Activated naive CD4-positive, alpha-beta T cell treated with anti-CD3 and anti-CD28 coated beads, Interleukin-2, amount 50 U/mL, for 24 hours (primary cell): ENCODE data around the gene COG7.

Source experiments
- H3K27ac Mint-ChIP-seq: one replicate; pipeline ENCODE4 v1.8.0; 2021; ENCODE audit warnings: mild to moderate bottlenecking, mixed read lengths
- H3K27me3 Mint-ChIP-seq: one replicate; pipeline ENCODE4 v1.8.0; 2021; ENCODE audit warnings: mixed read lengths
- H3K36me3 Mint-ChIP-seq: one replicate; pipeline ENCODE4 v1.8.0; 2021; ENCODE audit warnings: mixed read lengths
- H3K4me1 Mint-ChIP-seq: one replicate; pipeline ENCODE4 v1.8.0; 2021; ENCODE audit warnings: mixed read lengths
- H3K4me3 Mint-ChIP-seq: one replicate; pipeline ENCODE4 v1.8.0; 2021; ENCODE audit warnings: mild to moderate bottlenecking, mixed read lengths
- H3K9me3 Mint-ChIP-seq: one replicate; pipeline ENCODE4 v1.8.0; 2021; ENCODE audit warnings: mixed read lengths

The COG7 gene

GRCh38 chr16:23345237-23345636, 107.8 kb downstream of the COG7 start:
- H3K36me3 Mint-ChIP-seq, result no peaks in the 10 kb centered on the region
- no peaks in the 10 kb centered on the region for H3K4me1 Mint-ChIP-seq
- no peak overlapping the region for H3K4me3 Mint-ChIP-seq
- H3K27ac Mint-ChIP-seq, result no peak overlapping the region
- H3K9me3 Mint-ChIP-seq, result no peaks in the 10 kb centered on the region
- peaks cover 13% of the 10 kb centered on the region for H3K27me3 Mint-ChIP-seq

DNA sequence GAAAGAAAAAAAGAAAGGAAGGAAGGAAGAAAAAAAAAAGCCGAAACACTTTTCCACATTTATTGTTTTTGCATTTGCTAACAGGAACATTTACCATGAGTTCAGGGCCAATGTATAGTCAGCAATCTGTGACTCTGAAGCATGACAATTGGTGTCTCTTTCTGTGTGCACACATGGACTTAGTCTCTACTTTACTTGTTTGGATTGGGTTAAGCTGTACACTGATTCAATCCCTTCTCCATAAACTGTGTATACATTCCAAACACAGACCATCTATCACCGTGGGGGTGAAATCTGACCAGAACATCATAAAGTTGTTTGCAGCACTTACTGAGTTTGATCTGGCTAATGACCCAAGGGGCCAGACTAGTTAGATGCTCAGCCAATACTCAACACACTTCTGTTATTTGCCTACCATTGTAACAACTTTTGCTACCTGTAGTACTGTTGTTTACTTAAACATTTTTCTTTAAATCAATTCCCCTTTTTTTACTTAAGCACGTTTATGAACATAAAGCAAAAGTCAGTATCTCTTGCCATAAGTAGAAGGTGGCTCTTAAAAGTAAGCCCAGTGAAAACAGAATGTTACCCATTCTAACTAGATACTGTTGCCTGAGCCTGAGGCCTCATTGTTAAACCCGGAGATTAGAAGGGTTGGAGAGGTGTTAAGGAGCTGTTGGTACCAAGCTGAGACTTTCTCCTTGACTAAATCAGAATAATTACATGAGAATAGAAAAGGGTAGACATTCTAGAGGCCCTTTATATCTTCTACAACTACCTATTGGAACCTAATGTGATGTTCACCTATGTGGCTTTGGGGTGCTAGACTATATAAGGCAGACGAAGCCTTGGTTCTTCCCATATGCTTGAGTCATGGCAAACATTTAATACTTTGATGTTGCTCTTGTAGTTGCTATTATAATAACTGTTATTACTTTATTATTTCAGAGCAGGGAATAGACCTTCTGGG, 109.1 kb downstream of the COG7 start:
- Mint-ChIP-seq H3K27ac (no peak overlapping the region), H3K36me3 (no peaks in the 10 kb centered on the region)

DNA sequence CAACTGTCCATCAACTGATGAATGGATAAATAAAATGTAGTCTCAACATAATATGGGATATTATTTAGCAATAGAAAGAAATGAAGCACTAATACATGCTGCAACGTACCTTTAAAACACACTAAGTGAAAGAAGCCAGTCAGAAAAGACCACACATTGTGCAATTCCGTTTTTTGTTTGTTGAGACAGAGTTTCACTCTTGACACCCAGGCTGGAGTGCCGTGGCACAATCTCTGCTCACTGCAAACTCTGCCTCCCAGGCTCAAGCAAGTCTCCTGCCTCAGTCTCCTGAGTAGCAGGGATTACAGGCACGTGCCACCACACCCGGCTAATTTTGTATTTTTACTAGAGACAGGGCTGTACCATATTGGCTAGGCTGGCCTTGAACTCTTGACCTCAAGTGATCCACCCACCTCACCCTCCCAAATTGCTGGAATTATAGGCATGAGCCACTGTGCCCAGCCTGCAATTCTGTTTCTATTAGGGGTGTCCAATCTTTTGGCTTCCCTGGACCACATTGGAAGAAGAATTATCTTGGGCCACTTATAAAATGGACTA, 110.8 kb downstream of the COG7 start:
- Mint-ChIP-seq H3K36me3 (no peaks in the 10 kb centered on the region), H3K27me3 (peaks cover 9% of the 10 kb centered on the region), H3K27ac (no peak overlapping the region), H3K4me1 (no peaks in the 10 kb centered on the region), H3K9me3 (no peaks in the 10 kb centered on the region), H3K4me3 (no peak overlapping the region)

More for the DNA sequence above, 109.1 kb downstream of the COG7 start:
- Mint-ChIP-seq H3K27me3 (peaks cover 12% of the 10 kb centered on the region), H3K4me1 (no peaks in the 10 kb centered on the region), H3K4me3 (no peak overlapping the region), H3K9me3 (no peaks in the 10 kb centered on the region)

GRCh38 chr16:23339787-23340186, 113.2 kb downstream of the COG7 start:
- Mint-ChIP-seq H3K9me3 (no peaks in the 10 kb centered on the region), H3K36me3 (no peaks in the 10 kb centered on the region), H3K27me3 (peaks cover 12% of the 10 kb centered on the region), H3K4me3 (no peak overlapping the region), H3K4me1 (no peaks in the 10 kb centered on the region), H3K27ac (no peak overlapping the region)
